Activated CD8-positive, alpha-beta T cell treated with anti-CD3 and anti-CD28 coated beads, Interleukin-2, amount 10 ng/mL, durations not matched to agents 7 days and 5 days (primary cell): ENCODE results near the gene CMBL. TPM values are rescaled to one million over a fixed set of nuclear protein-coding genes. Genes with fewer than 3 reads are reported as not detected.

Source experiments
- total RNA-seq, 2 experiments: library from RNA; stranded (reverse); gene quantifications; one replicate each; pipeline ENCODE4 v1.2.3, GENCODE V29; 2021

CMBL gene
- total RNA-seq, 2 experiments from 2014 or later = 1.6 to 1.9 TPM

Other genes starting within 250 kb of the CMBL start
- 10 to 100 TPM; 18.1 to 21.1 TPM for gene ATPSCKMT, start 58.0 kb downstream of the CMBL start, total RNA-seq
- 100 to 1,000 TPM; 319 to 322 TPM for gene CCT5, start 57.6 kb downstream of the CMBL start, total RNA-seq
- gene MARCHF6, start 45.8 kb upstream of the CMBL start, total RNA-seq = 10 to 100 TPM; 72.2 to 80.5 TPM
- 1 to 10 TPM; 1.4 to 2.2 TPM for gene ROPN1L, start 134.0 kb upstream of the CMBL start, total RNA-seq